Upper lobe of left lung (tissue), 4 donors: ENCODE measurements around the gene CRYBG1.

Source experiments
- CTCF ChIP-seq, 6 experiments: fragments of 450-650 bp in 4 of 6; fragments of 200-600 bp in 2 of 6; sonication (generic) in 2 of 6; IDR thresholded peaks; one replicate each; pipeline ENCODE4 v1.5.1; 2016 to 2019; ENCODE audit warnings: antibody characterized with exemption in 6 of 6
- EP300 ChIP-seq, 4 donors: sonication (generic); formaldehyde crosslinking; IDR thresholded peaks; one replicate each; pipeline ENCODE4 v1.5.1; 2017; ENCODE audit warnings: antibody characterized with exemption in 4 of 4, control low read depth in 2 of 4
- POLR2A ChIP-seq, 4 donors: fragments of 450-650 bp; IDR thresholded peaks; one replicate each; pipeline ENCODE4 v1.5.1; 2016 to 2017; ENCODE audit warnings: antibody characterized with exemption in 4 of 4, mild to moderate bottlenecking in 2 of 4
- POLR2AphosphoS5 ChIP-seq, 2 donors: sonication (generic); formaldehyde crosslinking; IDR thresholded peaks; one replicate each; pipeline ENCODE4 v1.5.1; 2017; ENCODE audit warnings: antibody characterized with exemption in 2 of 2

GRCh38 chr6:106411643-106412200 is 51.2 kb downstream of the CRYBG1 start:
- TF ChIP-seq CTCF (IDR thresholded peaks at IDR 0.05) (no peak), POLR2A (IDR thresholded peaks at IDR 0.05) (no peak), EP300 (IDR thresholded peaks at IDR 0.05) (no peak), POLR2AphosphoS5 (IDR thresholded peaks at IDR 0.05) (no peak)
